Neural cell (in vitro differentiated cells): ENCODE measurements around the gene MMP25. TPM values are rescaled to one million over a fixed set of nuclear protein-coding genes. Genes with fewer than 3 reads are reported as not detected.
"Not testable (repeated sequence)": the region's sequence is repeated elsewhere in the genome, so short reads cannot be mapped to it uniquely, and the experiment has no call there.

ENCODE experiments used
- H2AFZ ChIP-seq: fragments of 200-600, 300-800 bp; sonication (generic), shearing (Covaris generic); 2 replicates; pipeline ENCODE4 v1.6.0; 2014; ENCODE audit warnings: low read depth, mild to moderate bottlenecking, antibody characterized with exemption, low read length, moderate library complexity
- H3F3A ChIP-seq: fragments of 200-600 bp; shearing (Covaris generic); 2 replicates; pipeline ENCODE4 v1.6.1; 2016; ENCODE audit warnings: mild to moderate bottlenecking, moderate library complexity, mixed read lengths, antibody characterized with exemption, low read length; ENCODE audit not compliant: insufficient read depth, poor library complexity, severe bottlenecking
- H3K27ac ChIP-seq: fragments of 200-600, 300-800 bp; sonication (generic), shearing (Covaris generic); 2 replicates; pipeline ENCODE4 v1.5.1; 2014; ENCODE audit warnings: mild to moderate bottlenecking, low read length, moderate library complexity
- H3K27me3 ChIP-seq: fragments of 300-800, 200-600 bp; sonication (generic), shearing (Covaris generic); 2 replicates; pipeline ENCODE4 v1.6.0; 2014; ENCODE audit warnings: mild to moderate bottlenecking, low read depth, low read length, moderate library complexity; ENCODE audit not compliant: insufficient read depth
- H3K36me3 ChIP-seq: fragments of 300-800, 200-600 bp; sonication (generic), shearing (Covaris generic); 2 replicates; pipeline ENCODE4 v1.5.1; 2014; ENCODE audit warnings: mild to moderate bottlenecking, antibody characterized with exemption, low read length, moderate library complexity; ENCODE audit not compliant: insufficient read depth
- H3K4me2 ChIP-seq: fragments of 300-800, 200-600 bp; sonication (generic), shearing (Covaris generic); 2 replicates; pipeline ENCODE4 v1.6.0; 2014; ENCODE audit warnings: mild to moderate bottlenecking, low read length
- H3K4me3 ChIP-seq: fragments of 300-800, 200-600 bp; sonication (generic), shearing (Covaris generic); 2 replicates; pipeline ENCODE4 v1.5.1; 2014; ENCODE audit warnings: mild to moderate bottlenecking, low read length, moderate library complexity
- H3K79me2 ChIP-seq: fragments of 200-600 bp; shearing (Covaris generic); replicated peaks from 2 replicates; pipeline ENCODE4 v1.6.0; 2014; ENCODE audit warnings: mild to moderate bottlenecking, low read length, moderate library complexity; ENCODE audit not compliant: insufficient read depth
- H3K9ac ChIP-seq: fragments of 300-800, 200-600 bp; sonication (generic), shearing (Covaris generic); 2 replicates; pipeline ENCODE4 v1.6.1; 2016; ENCODE audit warnings: mild to moderate bottlenecking, low read length, mixed read lengths
- H3K9me2 ChIP-seq: fragments of 200-600 bp; shearing (Covaris generic); 2 replicates; pipeline ENCODE4 v1.6.1; 2016; ENCODE audit warnings: mild to moderate bottlenecking, low read length, mixed read lengths; ENCODE audit not compliant: insufficient read depth
- H3K9me3 ChIP-seq: fragments of 200-600, 300-800 bp; sonication (generic), shearing (Covaris generic); 2 replicates; pipeline ENCODE4 v1.6.1; 2016; ENCODE audit warnings: mild to moderate bottlenecking, mixed run types, low read length, moderate library complexity, mixed read lengths
- H4K20me1 ChIP-seq: fragments of 200-600 bp; shearing (Covaris generic); 2 replicates; pipeline ENCODE4 v1.6.1; 2016; ENCODE audit warnings: mild to moderate bottlenecking, mixed run types; ENCODE audit not compliant: insufficient read depth
- CTCF ChIP-seq: fragments of 450-650 bp; IDR thresholded peaks from 2 replicates; pipeline ENCODE4 v1.5.1; 2014; ENCODE audit warnings: antibody characterized with exemption, mild to moderate bottlenecking, moderate library complexity; ENCODE audit not compliant: poor library complexity, severe bottlenecking
- EP300 ChIP-seq: fragments of 450-650 bp; conservative IDR thresholded peaks from 2 replicates; pipeline ENCODE4 v1.6.1; 2014; ENCODE audit warnings: antibody characterized with exemption, mild to moderate bottlenecking, moderate library complexity; ENCODE audit not compliant: poor library complexity, severe bottlenecking
- EZH2 ChIP-seq: fragments of 200-600, 300-800 bp; shearing (Covaris generic), sonication (generic); IDR thresholded peaks from 2 replicates; pipeline ENCODE4 v1.6.1; 2014; ENCODE audit warnings: antibody characterized with exemption, low read length, borderline replicate concordance, mild to moderate bottlenecking; ENCODE audit not compliant: insufficient read depth, poor library complexity, severe bottlenecking
- MXI1 ChIP-seq: fragments of 450-650 bp; conservative IDR thresholded peaks from 2 replicates; pipeline ENCODE4 v1.6.1; 2014; ENCODE audit warnings: antibody characterized with exemption, mild to moderate bottlenecking; ENCODE audit not compliant: poor library complexity, severe bottlenecking
- POLR2AphosphoS5 ChIP-seq: IDR thresholded peaks from 2 replicates; pipeline ENCODE4 v1.6.1; 2012
- RAD21 ChIP-seq: fragments of 450-650 bp; conservative IDR thresholded peaks from 2 replicates; pipeline ENCODE4 v1.6.1; 2014; ENCODE audit warnings: antibody characterized with exemption, mild to moderate bottlenecking, moderate library complexity
- SMC3 ChIP-seq: fragments of 450-650 bp; conservative IDR thresholded peaks from 2 replicates; pipeline ENCODE4 v1.6.1; 2014; ENCODE audit warnings: antibody characterized with exemption, mild to moderate bottlenecking, moderate library complexity; ENCODE audit not compliant: poor library complexity
- TAF1 ChIP-seq: IDR thresholded peaks from 2 replicates; pipeline ENCODE4 v1.6.1; 2012; ENCODE audit warnings: low read depth
- polyA plus RNA-seq: library from polyadenylated mRNA; depleted of rRNA; stranded (reverse); fragments of >200 nt; gene quantifications from 2 replicates; pipeline ENCODE4 v1.2.3, GENCODE V29; 2014
- TF ChIP-seq, protein P1 (sequence below): IDR thresholded peaks from 2 replicates; pipeline ENCODE4 v1.6.1; 2012; ENCODE audit warnings: borderline replicate concordance

The MMP25 gene
- polyA plus RNA-seq, 1 donor from 2014 or later, result not detected

DNA sequence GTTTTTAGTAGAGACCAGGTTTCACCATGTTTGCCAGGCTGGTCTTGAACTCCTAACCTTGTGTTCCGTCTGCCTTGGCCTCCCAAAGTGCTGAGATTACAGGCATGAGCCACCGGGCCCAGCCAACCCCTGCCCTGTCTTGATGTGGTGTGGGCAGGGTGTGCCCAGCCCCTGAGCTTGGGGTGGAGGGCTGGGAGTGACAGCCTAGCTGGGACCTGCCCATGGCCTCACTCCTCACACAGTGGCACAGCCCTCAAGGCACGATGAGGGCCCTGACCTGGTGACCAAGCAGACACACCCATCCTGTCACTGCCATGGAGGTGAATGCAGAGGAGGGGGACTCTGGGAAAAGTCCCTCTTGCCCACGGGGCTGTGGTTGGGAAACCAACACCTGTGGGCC is 22.1 kb downstream of the MMP25 start:
- H3K27me3 ChIP-seq, result no peaks in the 10 kb centered on the region
- no peaks in the 10 kb centered on the region for H3K9me2 ChIP-seq
- H4K20me1 ChIP-seq, result no peaks in the 10 kb centered on the region
- TF ChIP-seq EP300 (no peak), MXI1 (no peak), RAD21 (no peak), EZH2 (no peak), SMC3 (no peak), TAF1 (no peak), CTCF (no peak), POLR2AphosphoS5 (no peak)
- TF ChIP-seq, protein P1, sequence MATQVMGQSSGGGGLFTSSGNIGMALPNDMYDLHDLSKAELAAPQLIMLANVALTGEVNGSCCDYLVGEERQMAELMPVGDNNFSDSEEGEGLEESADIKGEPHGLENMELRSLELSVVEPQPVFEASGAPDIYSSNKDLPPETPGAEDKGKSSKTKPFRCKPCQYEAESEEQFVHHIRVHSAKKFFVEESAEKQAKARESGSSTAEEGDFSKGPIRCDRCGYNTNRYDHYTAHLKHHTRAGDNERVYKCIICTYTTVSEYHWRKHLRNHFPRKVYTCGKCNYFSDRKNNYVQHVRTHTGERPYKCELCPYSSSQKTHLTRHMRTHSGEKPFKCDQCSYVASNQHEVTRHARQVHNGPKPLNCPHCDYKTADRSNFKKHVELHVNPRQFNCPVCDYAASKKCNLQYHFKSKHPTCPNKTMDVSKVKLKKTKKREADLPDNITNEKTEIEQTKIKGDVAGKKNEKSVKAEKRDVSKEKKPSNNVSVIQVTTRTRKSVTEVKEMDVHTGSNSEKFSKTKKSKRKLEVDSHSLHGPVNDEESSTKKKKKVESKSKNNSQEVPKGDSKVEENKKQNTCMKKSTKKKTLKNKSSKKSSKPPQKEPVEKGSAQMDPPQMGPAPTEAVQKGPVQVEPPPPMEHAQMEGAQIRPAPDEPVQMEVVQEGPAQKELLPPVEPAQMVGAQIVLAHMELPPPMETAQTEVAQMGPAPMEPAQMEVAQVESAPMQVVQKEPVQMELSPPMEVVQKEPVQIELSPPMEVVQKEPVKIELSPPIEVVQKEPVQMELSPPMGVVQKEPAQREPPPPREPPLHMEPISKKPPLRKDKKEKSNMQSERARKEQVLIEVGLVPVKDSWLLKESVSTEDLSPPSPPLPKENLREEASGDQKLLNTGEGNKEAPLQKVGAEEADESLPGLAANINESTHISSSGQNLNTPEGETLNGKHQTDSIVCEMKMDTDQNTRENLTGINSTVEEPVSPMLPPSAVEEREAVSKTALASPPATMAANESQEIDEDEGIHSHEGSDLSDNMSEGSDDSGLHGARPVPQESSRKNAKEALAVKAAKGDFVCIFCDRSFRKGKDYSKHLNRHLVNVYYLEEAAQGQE, result no peak
- no peak overlapping the region for H3K4me3 ChIP-seq
- H3F3A ChIP-seq, result no peaks in the 10 kb centered on the region
- H3K4me2 ChIP-seq, result no peak overlapping the region
- no peaks in the 10 kb centered on the region for H3K9me3 ChIP-seq
- H3K79me2 ChIP-seq, result no peaks in the 10 kb centered on the region
- no peak overlapping the region for H2AFZ ChIP-seq
- H3K27ac ChIP-seq, result no peak overlapping the region
- H3K9ac ChIP-seq, result no peak overlapping the region
- H3K36me3 ChIP-seq, result no peaks in the 10 kb centered on the region

DNA sequence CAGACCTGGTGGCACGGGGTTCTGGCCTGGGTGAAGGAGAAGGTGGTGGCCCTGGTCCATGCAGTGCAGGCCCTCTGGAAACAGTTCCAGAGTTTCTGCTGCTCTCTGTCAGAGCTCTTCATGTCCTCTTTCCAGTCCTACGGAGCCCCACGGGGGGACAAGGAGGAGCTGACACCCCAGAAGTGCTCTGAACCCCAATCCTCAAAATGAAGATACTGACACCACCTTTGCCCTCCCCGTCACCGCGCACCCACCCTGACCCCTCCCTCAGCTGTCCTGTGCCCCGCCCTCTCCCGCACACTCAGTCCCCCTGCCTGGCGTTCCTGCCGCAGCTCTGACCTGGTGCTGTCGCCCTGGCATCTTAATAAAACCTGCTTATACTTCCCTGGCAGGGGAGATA is 22.8 kb downstream of the MMP25 start:
- not testable (repeated sequence) for H3K9me2 ChIP-seq, H3K9ac ChIP-seq, H3F3A ChIP-seq, H3K4me2 ChIP-seq, H3K27ac ChIP-seq, H2AFZ ChIP-seq, H3K79me2 ChIP-seq, H3K9me3 ChIP-seq, H3K4me3 ChIP-seq, H3K27me3 ChIP-seq, H4K20me1 ChIP-seq, H3K36me3 ChIP-seq

GRCh38 chr16:3070608-3071111 is 24.3 kb downstream of the MMP25 start:
- no peak overlapping the region for H3K27ac ChIP-seq
- H3K9me3 ChIP-seq, result no peaks in the 10 kb centered on the region
- no peaks in the 10 kb centered on the region for H3K9me2 ChIP-seq
- no peaks in the 10 kb centered on the region for H3K79me2 ChIP-seq
- no peak overlapping the region for H3K4me3 ChIP-seq
- no peak overlapping the region for H3K9ac ChIP-seq
- TF ChIP-seq EZH2, result no peak
- no peak for TF ChIP-seq EP300
- TF ChIP-seq, protein P1, result no peak
- TF ChIP-seq RAD21, result no peak
- TF ChIP-seq TAF1, result no peak
- TF ChIP-seq SMC3, result no peak
- no peak for TF ChIP-seq POLR2AphosphoS5
- no peaks in the 10 kb centered on the region for H3K36me3 ChIP-seq
- no peaks in the 10 kb centered on the region for H3K27me3 ChIP-seq
- no peaks in the 10 kb centered on the region for H3F3A ChIP-seq
- no peaks in the 10 kb centered on the region for H4K20me1 ChIP-seq
- H3K4me2 ChIP-seq, result no peak overlapping the region
- no peak overlapping the region for H2AFZ ChIP-seq
